Transverse colon (tissue), 4 donors: Measurements from ENCODE around the gene KDM4D. TPM values are rescaled to one million over a fixed set of nuclear protein-coding genes. Genes with fewer than 3 reads are reported as not detected.
A peak's percentile ranks its signal among the peaks of the same experiment; 100 is the strongest.

ENCODE experiments used
- DNase-seq: peaks from one replicate; pipeline ENCODE4 v3.0.0-alpha.2; 2019
- H3K27ac ChIP-seq, 4 donors: fragments of 200-600 bp; sonication (generic); 2 replicates each; pipeline ENCODE4 v1.5.1; 2016 to 2018; ENCODE audit warnings: inconsistent platforms in 4 of 4
- H3K27me3 ChIP-seq: fragments of 200-600 bp; sonication (generic); 2 replicates; pipeline ENCODE4 v1.5.1; 2017; ENCODE audit warnings: inconsistent platforms
- H3K36me3 ChIP-seq, 4 donors: fragments of 200-600 bp; sonication (generic); 2 replicates each; pipeline ENCODE4 v1.5.1; 2017 to 2019; ENCODE audit warnings: inconsistent platforms in 4 of 4
- H3K4me1 ChIP-seq, 4 donors: fragments of 200-600 bp; sonication (generic); 2 replicates each; pipeline ENCODE4 v1.5.1; 2017 to 2020; ENCODE audit warnings: inconsistent platforms in 4 of 4
- H3K4me3 ChIP-seq, 4 donors: fragments of 200-600 bp; sonication (generic); 1 replicate in 1 of 4; 2 replicates in 3 of 4; pipeline versions ENCODE4 v1.5.1 to v1.6.1; 2017 to 2019; ENCODE audit warnings: inconsistent platforms in 4 of 4
- H3K9me3 ChIP-seq, 2 donors: fragments of 200-600 bp; sonication (generic); 2 replicates each; pipeline ENCODE4 v1.5.1; 2017 to 2019; ENCODE audit warnings: inconsistent platforms in 2 of 2
- CTCF ChIP-seq, 5 experiments: fragments of 200-600 bp in 3 of 5; fragments of 450-650 bp in 2 of 5; sonication (generic) in 3 of 5; IDR thresholded peaks; 1 replicate in 2 of 5; 2 replicates in 3 of 5; pipeline ENCODE4 v1.5.1; 2016 to 2017; ENCODE audit warnings: antibody characterized with exemption in 5 of 5, inconsistent platforms in 3 of 5, mild to moderate bottlenecking in 2 of 5, moderate library complexity in 1 of 5
- EP300 ChIP-seq: sonication (generic); formaldehyde crosslinking; IDR thresholded peaks from one replicate; pipeline ENCODE4 v1.6.1; 2017; ENCODE audit warnings: antibody characterized with exemption, low read depth
- POLR2A ChIP-seq: fragments of 450-650 bp; IDR thresholded peaks from one replicate; pipeline ENCODE4 v1.6.1; 2016; ENCODE audit warnings: antibody characterized with exemption, mild to moderate bottlenecking, moderate library complexity
- POLR2AphosphoS5 ChIP-seq, 3 donors: sonication (generic); formaldehyde crosslinking; IDR thresholded peaks; one replicate each; pipeline ENCODE4 v1.6.1; 2016; ENCODE audit warnings: antibody characterized with exemption in 3 of 3
- WGBS, 2 donors: methylation state at CpG; one replicate each; pipeline ENCODE4 v1.1.5; 2018; ENCODE audit warnings: low coverage in 1 of 2; 5-methylcytosine and 5-hydroxymethylcytosine counted together
- in situ Hi-C, 4 donors: fragments of 200-750 bp; cut with MboI; loops; one replicate each; pipeline versions ENCODE4 v1.15.0 to v1.15.1; 2017; ENCODE audit warnings: low sequenced_read_pairs in 3 of 4, low pct_ligation_motif_present in 1 of 4, low pct_unique_long_range_greater_than_20kb in 1 of 4
- intact Hi-C: fragments of 100-400 bp; cut with DNase I; formaldehyde crosslinking; loops from one replicate; pipeline ENCODE4 v1.15.1; 2023; ENCODE audit warnings: low total_unique reads
- total RNA-seq, 4 donors: library from RNA; depleted of rRNA; stranded (reverse); fragments of >200 nt; gene quantifications; one replicate each; pipeline ENCODE4 v1.1.0, GENCODE V29; 2016

The KDM4D gene
- total RNA-seq, 4 donors from 2014 or later: 0.27 to 3.0 (median 0.32) TPM; not detected in 1

- Histone ChIP-seq H3K27me3 (no peaks in the 10 kb centered on the region), H3K4me1 (peaks cover 5 to 16% (median 11%) of the 10 kb centered on the region in 4 donors), H3K27ac (no peak overlapping the region), H3K9me3 (no peaks in the 10 kb centered on the region), H3K4me3 (no peak overlapping the region), H3K36me3 (peaks cover 0 to 75% (median 33%) of the 10 kb centered on the region in 4 donors)
- DNase-seq: no peak
- 90 to 91% methylated on average over 1 of the region's 1 CpG for WGBS, 2 donors
- in situ Hi-C loops (no loop called here), intact Hi-C loops (no loop called here)
- TF ChIP-seq EP300 (no peak), CTCF (IDR thresholded peaks at IDR 0.05) (peak in 4 of 5 experiments; percentile 23 to 42 (median 34)), POLR2AphosphoS5 (IDR thresholded peaks at IDR 0.05) (no peak), POLR2A (no peak)
Observed at GRCh38 chr11:94968334-94968958, 5.1 kb upstream of the KDM4D start.

- peak overlapping the region; percentile 62 to 96 (median 90) for H3K4me3 ChIP-seq
- H3K27ac ChIP-seq: peak overlapping the region in 3 of 4 donors; percentile 81 to 91 (median 89)
- 2 to 10% methylated on average over 4 to 5 of the region's 5 CpGs for WGBS, 2 donors
- H3K27me3 ChIP-seq: no peaks in the 10 kb centered on the region
- H3K4me1 ChIP-seq: peaks cover 5 to 20% (median 12%) of the 10 kb centered on the region in 4 donors
- intact Hi-C loops (no loop called here), in situ Hi-C loops (loop anchor here in 2 of 4 donors (10.0 kb wide), 1 partner anchor 92 kb away; the partner anchor contains the start of gene SRSF8 (in 2 of the 2))
- no peak for TF ChIP-seq CTCF (IDR thresholded peaks at IDR 0.05)
- no peak for TF ChIP-seq EP300
- no peaks in the 10 kb centered on the region for H3K9me3 ChIP-seq
- peaks cover 0 to 40% (median 13%) of the 10 kb centered on the region in 4 donors for H3K36me3 ChIP-seq
- DNase-seq: no peak
Observed at GRCh38 chr11:94972700-94973098, 810 bp upstream of the KDM4D start.

- WGBS, 2 donors: 54 to 67% methylated on average over 6 of the region's 6 CpGs
- Histone ChIP-seq H3K27me3 (no peaks in the 10 kb centered on the region), H3K36me3 (peaks cover 0 to 25% (median 7%) of the 10 kb centered on the region in 4 donors), H3K9me3 (no peaks in the 10 kb centered on the region), H3K27ac (peak overlapping the region in 2 of 4 donors; percentile 82 to 91), H3K4me1 (peaks cover 5 to 20% (median 12%) of the 10 kb centered on the region in 4 donors), H3K4me3 (peak overlapping the region in 3 of 4 donors; percentile 87 to 96 (median 93))
- in situ Hi-C loops: loop anchor here in 2 of 4 donors (10.0 kb wide), 1 partner anchor 91 kb away; the partner anchor contains the start of gene SRSF8 (in 2 of the 2)
- DNase-seq: no peak
- intact Hi-C loops: no loop called here
- TF ChIP-seq POLR2AphosphoS5 (IDR thresholded peaks at IDR 0.05) (no peak), POLR2A (no peak), CTCF (IDR thresholded peaks at IDR 0.05) (no peak), EP300 (no peak)
Observed at GRCh38 chr11:94974178-94974577, 669 bp downstream of the KDM4D start.

- Histone ChIP-seq H3K4me1 (peaks cover 5 to 20% (median 12%) of the 10 kb centered on the region in 4 donors), H3K9me3 (no peaks in the 10 kb centered on the region), H3K36me3 (peaks cover 0 to 13% (median 0%) of the 10 kb centered on the region in 4 donors), H3K27me3 (no peaks in the 10 kb centered on the region), H3K4me3 (no peak overlapping the region), H3K27ac (no peak overlapping the region)
- DNase-seq: no peak
- in situ Hi-C loops (loop anchor here in 2 of 4 donors (10.0 to 25.0 kb wide), 2 partner anchors 89 to 162 kb away; partner anchors contain the start of gene SRSF8 (in 2 of the 2)), intact Hi-C loops (no loop called here)
- WGBS, 2 donors: 75 to 88% methylated on average over 1 of the region's 1 CpG
- TF ChIP-seq POLR2A (no peak), CTCF (IDR thresholded peaks at IDR 0.05) (no peak), POLR2AphosphoS5 (IDR thresholded peaks at IDR 0.05) (no peak), EP300 (no peak)
Observed at GRCh38 chr11:94975599-94975998, 2.1 kb downstream of the KDM4D start.
